ENCODE results near the gene CNNM2.

Gene CNNM2

DNA sequence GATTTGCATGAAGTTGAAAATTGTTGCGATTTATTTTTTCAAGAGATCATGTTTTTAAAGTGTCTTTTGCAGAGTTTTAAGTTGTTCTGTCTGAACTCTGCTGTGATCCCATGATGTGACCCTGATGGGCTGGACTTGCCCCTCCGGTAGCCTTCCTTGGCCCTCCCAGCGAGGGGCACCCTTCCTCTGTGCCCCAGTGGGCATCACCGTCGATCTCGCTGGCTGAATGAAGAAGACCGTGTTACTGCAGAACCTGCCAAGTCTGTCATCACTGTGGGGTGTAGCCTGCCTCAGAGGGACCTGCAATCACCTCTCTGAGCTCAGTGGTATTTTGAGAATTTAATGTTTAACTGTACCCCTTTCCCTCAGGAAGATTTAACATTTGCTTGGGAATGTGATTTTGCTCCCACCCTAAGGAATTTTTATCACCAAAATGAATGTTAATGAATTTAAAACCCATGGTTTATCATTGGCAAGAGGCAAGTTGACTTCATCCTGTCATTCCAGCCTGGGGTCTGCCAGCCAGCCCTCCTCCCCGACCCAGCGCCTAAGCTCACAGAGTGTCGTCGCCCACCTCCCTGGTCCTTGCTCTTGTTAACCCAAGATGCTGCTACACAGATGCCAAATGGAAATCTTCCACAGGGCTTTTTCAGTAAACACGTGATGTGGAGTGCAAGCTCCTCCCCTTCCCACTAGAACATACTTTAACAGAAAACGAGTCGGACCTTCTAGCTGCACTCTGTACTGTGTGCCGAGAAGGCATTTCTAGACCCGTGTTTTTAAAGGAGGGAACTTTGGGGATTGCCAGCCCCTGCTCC lies 159.6 kb downstream of the CNNM2 start:
- intact Hi-C loops (cut with DNase I; ENCODE audit: low total_unique reads), result loop anchor here (10.0 kb wide), 2 partner anchors 117 to 343 kb away; partner anchors contain the start of gene NT5C2
- Histone ChIP-seq H3K4me1 (peaks cover 0 to 18% (median 7%) of the 10 kb centered on the region in 4 donors), H3K27me3 (no peaks in the 10 kb centered on the region), H3K9me3 (no peaks in the 10 kb centered on the region), H3K27ac (peak overlapping the region; percentile 58 to 76), H3K36me3 (peaks cover 22 to 55% (median 42%) of the 10 kb centered on the region in 3 donors), H3K4me3 (no peak overlapping the region)
- TF ChIP-seq, protein P1, sequence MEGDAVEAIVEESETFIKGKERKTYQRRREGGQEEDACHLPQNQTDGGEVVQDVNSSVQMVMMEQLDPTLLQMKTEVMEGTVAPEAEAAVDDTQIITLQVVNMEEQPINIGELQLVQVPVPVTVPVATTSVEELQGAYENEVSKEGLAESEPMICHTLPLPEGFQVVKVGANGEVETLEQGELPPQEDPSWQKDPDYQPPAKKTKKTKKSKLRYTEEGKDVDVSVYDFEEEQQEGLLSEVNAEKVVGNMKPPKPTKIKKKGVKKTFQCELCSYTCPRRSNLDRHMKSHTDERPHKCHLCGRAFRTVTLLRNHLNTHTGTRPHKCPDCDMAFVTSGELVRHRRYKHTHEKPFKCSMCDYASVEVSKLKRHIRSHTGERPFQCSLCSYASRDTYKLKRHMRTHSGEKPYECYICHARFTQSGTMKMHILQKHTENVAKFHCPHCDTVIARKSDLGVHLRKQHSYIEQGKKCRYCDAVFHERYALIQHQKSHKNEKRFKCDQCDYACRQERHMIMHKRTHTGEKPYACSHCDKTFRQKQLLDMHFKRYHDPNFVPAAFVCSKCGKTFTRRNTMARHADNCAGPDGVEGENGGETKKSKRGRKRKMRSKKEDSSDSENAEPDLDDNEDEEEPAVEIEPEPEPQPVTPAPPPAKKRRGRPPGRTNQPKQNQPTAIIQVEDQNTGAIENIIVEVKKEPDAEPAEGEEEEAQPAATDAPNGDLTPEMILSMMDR (IDR thresholded peaks at IDR 0.05), result no peak
- DNase-seq, result no peak

DNA sequence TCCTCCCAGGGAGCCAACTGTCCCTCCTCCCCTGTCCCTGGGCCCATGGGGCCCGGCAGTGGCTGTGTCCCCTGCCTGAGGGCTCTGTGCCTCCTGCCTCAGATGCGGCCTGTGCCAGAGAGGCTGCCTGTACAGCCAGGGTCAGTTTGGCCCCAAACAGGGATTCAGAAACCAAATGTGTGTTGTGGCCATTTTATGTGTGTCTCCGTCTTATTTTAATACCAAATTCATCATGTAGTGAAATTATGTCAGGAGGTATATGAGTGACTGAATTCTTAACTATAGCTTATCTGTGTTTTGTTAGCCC lies 160.2 kb downstream of the CNNM2 start:
- no peak overlapping the region for H3K4me3 ChIP-seq
- DNase-seq, result no peak
- H3K9me3 ChIP-seq, result no peaks in the 10 kb centered on the region
- no peaks in the 10 kb centered on the region for H3K27me3 ChIP-seq
- peaks cover 0 to 18% (median 7%) of the 10 kb centered on the region in 4 donors for H3K4me1 ChIP-seq
- peak overlapping the region; percentile 58 to 76 for H3K27ac ChIP-seq
- TF ChIP-seq, protein P1 (IDR thresholded peaks at IDR 0.05), result no peak
- peaks cover 22 to 59% (median 42%) of the 10 kb centered on the region in 3 donors for H3K36me3 ChIP-seq
- intact Hi-C loops (cut with DNase I; ENCODE audit: low total_unique reads), result loop anchor here (10.0 kb wide), 2 partner anchors 117 to 343 kb away; partner anchors contain the start of gene NT5C2

DNA sequence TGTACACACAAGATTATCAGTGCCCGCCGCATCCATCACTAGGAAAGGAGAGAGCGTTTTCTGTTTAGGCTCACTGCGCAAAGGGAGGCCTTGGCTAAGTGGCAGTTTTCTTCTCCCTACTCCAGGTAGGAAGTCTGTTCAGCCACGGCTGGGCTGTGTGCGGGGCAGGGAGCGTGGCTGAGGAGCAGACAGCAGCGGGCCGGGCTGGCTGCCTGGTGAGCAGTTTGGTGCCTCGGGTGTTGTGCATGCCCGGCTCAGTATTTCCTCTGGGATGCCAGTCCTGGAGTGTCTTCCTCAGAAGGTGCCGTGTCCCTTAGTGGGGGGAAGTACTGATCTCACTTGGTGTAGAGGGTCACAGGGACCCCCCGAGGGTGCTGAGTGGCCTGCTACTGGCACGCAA lies 160.6 kb downstream of the CNNM2 start:
- peaks cover 22 to 63% (median 47%) of the 10 kb centered on the region in 3 donors for H3K36me3 ChIP-seq
- no peaks in the 10 kb centered on the region for H3K9me3 ChIP-seq
- peak overlapping the region; percentile 58 to 76 for H3K27ac ChIP-seq
- intact Hi-C loops (cut with DNase I; ENCODE audit: low total_unique reads), result loop anchor here (10.0 kb wide), 2 partner anchors 116 to 344 kb away; partner anchors contain the start of gene NT5C2
- no peak overlapping the region for H3K4me3 ChIP-seq
- no peaks in the 10 kb centered on the region for H3K27me3 ChIP-seq
- no peak for DNase-seq
- peaks cover 0 to 18% (median 7%) of the 10 kb centered on the region in 4 donors for H3K4me1 ChIP-seq
- TF ChIP-seq, protein P1 (IDR thresholded peaks at IDR 0.05), result no peak

DNA sequence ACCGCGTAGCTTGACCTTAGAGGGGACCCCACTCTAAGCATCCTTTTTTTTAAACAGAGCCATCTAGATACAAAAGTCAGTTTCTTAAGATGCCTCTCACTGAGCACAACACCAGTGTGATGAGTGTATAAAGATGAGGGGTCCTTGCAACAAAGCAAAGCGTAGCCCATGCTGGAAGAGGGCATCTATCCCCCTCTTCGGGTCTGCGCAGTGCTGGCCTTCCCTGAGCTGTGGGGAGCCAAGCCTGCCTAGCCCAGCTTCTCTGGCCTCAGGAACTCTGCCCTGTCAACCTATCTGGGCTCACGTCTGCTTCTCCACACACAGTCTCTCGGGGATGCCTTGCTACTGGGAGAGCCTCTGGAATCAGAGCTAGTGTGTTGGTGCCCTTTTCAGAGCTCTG lies 161.0 kb downstream of the CNNM2 start:
- Histone ChIP-seq H3K27ac (peak overlapping the region; percentile 58 to 76), H3K4me1 (peaks cover 0 to 21% (median 7%) of the 10 kb centered on the region in 4 donors), H3K9me3 (no peaks in the 10 kb centered on the region), H3K36me3 (peaks cover 22 to 67% (median 44%) of the 10 kb centered on the region in 3 donors), H3K27me3 (no peaks in the 10 kb centered on the region), H3K4me3 (no peak overlapping the region)
- no peak for DNase-seq
- TF ChIP-seq, protein P1 (IDR thresholded peaks at IDR 0.05), result no peak
- intact Hi-C loops (cut with DNase I; ENCODE audit: low total_unique reads), result loop anchor here (10.0 kb wide), 2 partner anchors 116 to 344 kb away; partner anchors contain the start of gene NT5C2

DNA sequence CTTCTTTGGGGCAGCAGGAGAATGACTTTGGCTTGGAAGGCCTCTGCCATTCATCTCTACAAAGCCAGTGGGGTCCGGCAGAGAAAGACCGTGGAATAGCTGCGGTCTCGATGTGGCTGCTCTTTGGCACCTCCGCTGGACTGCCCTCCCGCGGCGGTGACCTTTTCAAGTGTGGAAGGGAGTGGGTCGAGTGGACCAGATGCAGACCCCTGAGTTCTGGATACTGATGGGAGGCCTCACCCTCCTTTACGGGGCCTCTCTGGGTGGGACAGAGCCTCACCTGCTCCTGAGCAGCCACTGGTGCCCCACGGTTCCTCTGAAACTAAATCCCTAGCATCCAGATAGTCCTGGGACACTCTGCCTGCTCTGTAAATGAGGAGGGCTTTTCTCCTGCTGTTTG lies 161.9 kb downstream of the CNNM2 start:
- intact Hi-C loops (cut with DNase I; ENCODE audit: low total_unique reads), result loop anchor here (10.0 kb wide), 2 partner anchors 115 to 345 kb away; partner anchors contain the start of gene NT5C2
- H3K4me3 ChIP-seq, result no peak overlapping the region
- TF ChIP-seq, protein P1 (IDR thresholded peaks at IDR 0.05), result no peak
- no peaks in the 10 kb centered on the region for H3K9me3 ChIP-seq
- peaks cover 22 to 66% (median 38%) of the 10 kb centered on the region in 3 donors for H3K36me3 ChIP-seq
- peak overlapping the region in 1 of 2 donors; percentile 76 for H3K27ac ChIP-seq
- no peaks in the 10 kb centered on the region for H3K27me3 ChIP-seq
- peaks cover 0 to 29% (median 7%) of the 10 kb centered on the region in 4 donors for H3K4me1 ChIP-seq
- no peak for DNase-seq
